Measurements from ENCODE around the gene FHAD1. TPM values are rescaled to one million over a fixed set of nuclear protein-coding genes. Genes with fewer than 3 reads are reported as not detected.
A peak's percentile ranks its signal among the peaks of the same experiment; 100 is the strongest.

The FHAD1 gene
- polyA plus RNA-seq, 3 donors, result 0.67 to 0.69 TPM; not detected in 1

GRCh38 chr1:15315815-15316214 lies 68.8 kb downstream of the FHAD1 start:
- no peak overlapping the region for H3K27ac Mint-ChIP-seq
- no peak overlapping the region for H3K4me3 Mint-ChIP-seq
- no peak overlapping the region for H3K4me3 ChIP-seq (replicated peaks in 1 of 3; ENCODE audit: low read depth in 2 of 3, low read length in 3 of 3)
- H3K9me3 ChIP-seq (replicated peaks in 1 of 2; ENCODE audit: control insufficient read depth in 1 of 2, insufficient read depth in 1 of 2, low read length in 2 of 2), result peaks cover 11 to 16% of the 10 kb centered on the region in 2 donors
- WGBS (ENCODE audit: insufficient coverage), result 75% methylated on average over 4 of the region's 7 CpGs
- no peaks in the 10 kb centered on the region for H4K20me1 ChIP-seq (ENCODE audit: insufficient read depth, low read length)
- H3K79me2 ChIP-seq (ENCODE audit: insufficient read depth, low read length), result no peaks in the 10 kb centered on the region
- no peak for TF ChIP-seq CTCF (IDR thresholded peaks at IDR 0.05)
- H3K36me3 ChIP-seq (replicated peaks in 1 of 2; ENCODE audit: control insufficient read depth in 1 of 2, insufficient read depth in 2 of 2, low read length in 2 of 2), result no peaks in the 10 kb centered on the region
- H3K27me3 ChIP-seq (ENCODE audit: control insufficient read depth in 2 of 2, insufficient read depth in 2 of 2, low read length in 2 of 2), result no peaks in the 10 kb centered on the region
- intact Hi-C loops (cut with micrococcal nuclease), result no loop called here
- H3K36me3 Mint-ChIP-seq, result no peaks in the 10 kb centered on the region
- peaks cover 9 to 27% (median 21%) of the 10 kb centered on the region in 7 donors for H3K9me3 Mint-ChIP-seq
- H3K4me2 ChIP-seq (replicated peaks; ENCODE audit: extremely low read depth, low read length, poor library complexity, severe bottlenecking), result no peak overlapping the region
- H3K27ac ChIP-seq (ENCODE audit: low read depth in 1 of 2, low read length in 2 of 2), result no peak overlapping the region
- H2AFZ ChIP-seq (ENCODE audit: insufficient read depth, low read depth, low read length, poor library complexity, severe bottlenecking), result no peak overlapping the region
- no peak for DNase-seq
- H3K27me3 Mint-ChIP-seq (ENCODE audit: low read depth in 3 of 3), result peaks cover 5 to 6% (median 5%) of the 10 kb centered on the region in 3 donors
- no peaks in the 10 kb centered on the region for H3K4me1 ChIP-seq (ENCODE audit: control insufficient read depth in 1 of 2, insufficient read depth in 2 of 2, low read length in 2 of 2)
- no peaks in the 10 kb centered on the region for H3K4me1 Mint-ChIP-seq
- no peak overlapping the region for H3K9ac ChIP-seq (ENCODE audit: insufficient read depth, low read length, poor library complexity, severe bottlenecking)

GRCh38 chr1:15316510-15316909 lies 69.5 kb downstream of the FHAD1 start:
- Mint-ChIP-seq H3K4me3 (no peak overlapping the region), H3K4me1 (no peaks in the 10 kb centered on the region), H3K27ac (peak overlapping the region in 1 of 7 donors; percentile 30), H3K36me3 (no peaks in the 10 kb centered on the region), H3K27me3 (ENCODE audit: low read depth in 3 of 3) (peaks cover 5 to 7% (median 5%) of the 10 kb centered on the region in 3 donors), H3K9me3 (peaks cover 9 to 23% (median 19%) of the 10 kb centered on the region in 7 donors)
- Histone ChIP-seq H3K4me2 (replicated peaks; ENCODE audit: extremely low read depth, low read length, poor library complexity, severe bottlenecking) (no peak overlapping the region), H3K4me1 (ENCODE audit: control insufficient read depth in 1 of 2, insufficient read depth in 2 of 2, low read length in 2 of 2) (no peaks in the 10 kb centered on the region), H3K36me3 (replicated peaks in 1 of 2; ENCODE audit: control insufficient read depth in 1 of 2, insufficient read depth in 2 of 2, low read length in 2 of 2) (no peaks in the 10 kb centered on the region), H3K9ac (ENCODE audit: insufficient read depth, low read length, poor library complexity, severe bottlenecking) (no peak overlapping the region), H4K20me1 (ENCODE audit: insufficient read depth, low read length) (no peaks in the 10 kb centered on the region), H3K79me2 (ENCODE audit: insufficient read depth, low read length) (no peaks in the 10 kb centered on the region), H3K27ac (ENCODE audit: low read depth in 1 of 2, low read length in 2 of 2) (no peak overlapping the region), H2AFZ (ENCODE audit: insufficient read depth, low read depth, low read length, poor library complexity, severe bottlenecking) (no peak overlapping the region), H3K9me3 (replicated peaks in 1 of 2; ENCODE audit: control insufficient read depth in 1 of 2, insufficient read depth in 1 of 2, low read length in 2 of 2) (peaks cover 11% of the 10 kb centered on the region in 2 donors), H3K4me3 (replicated peaks in 1 of 3; ENCODE audit: low read depth in 2 of 3, low read length in 3 of 3) (no peak overlapping the region), H3K27me3 (ENCODE audit: control insufficient read depth in 2 of 2, insufficient read depth in 2 of 2, low read length in 2 of 2) (no peaks in the 10 kb centered on the region)
- WGBS (ENCODE audit: insufficient coverage), result 0% methylated on average over 1 of the region's 1 CpG
- TF ChIP-seq CTCF (IDR thresholded peaks at IDR 0.05), result no peak
- intact Hi-C loops (cut with micrococcal nuclease), result no loop called here
- no peak for DNase-seq
